K562 (cell line): Measurements from ENCODE around the gene NUP205. TPM values are rescaled to one million over a fixed set of nuclear protein-coding genes. Genes with fewer than 3 reads are reported as not detected.

Experiments used
- BMI1 ChIP-seq: fragments of 150-350 bp; IDR thresholded peaks from 2 replicates; pipeline ENCODE4 v1.6.1; 2014; ENCODE audit warnings: low read length
- CBX8 ChIP-seq: fragments of 200-600 bp; sonication (generic); IDR thresholded peaks from 2 replicates; pipeline ENCODE4 v1.6.1; 2012; ENCODE audit warnings: borderline replicate concordance, mixed run types, low read depth, mild to moderate bottlenecking, moderate library complexity, mixed read lengths, low read length, control low read depth, inconsistent platforms; ENCODE audit not compliant: poor library complexity, severe bottlenecking; ENCODE audit errors: extremely low read depth
- FOXA3 ChIP-seq, 2 experiments: fragments of 450-650 bp in 1 of 2; sonication (generic) in 1 of 2; formaldehyde crosslinking; IDR thresholded peaks in 1 of 2; conservative IDR thresholded peaks in 1 of 2; 2 replicates each; pipeline versions ENCODE4 v1.4.0 to v1.8.0; 2020 to 2022; ENCODE audit warnings: mild to moderate bottlenecking in 2 of 2, missing genetic modification reagents in 1 of 2
- GTF3C2 ChIP-seq: IDR thresholded peaks from 3 replicates; pipeline ENCODE4 v1.6.1; 2011; ENCODE audit warnings: borderline replicate concordance, mild to moderate bottlenecking, moderate library complexity; ENCODE audit not compliant: insufficient read length; ENCODE audit errors: extremely low read depth
- HDAC1 ChIP-seq, 2 experiments: fragments of 450-650 bp; IDR thresholded peaks; 2 replicates each; pipeline ENCODE4 v1.6.1; 2016 to 2017; ENCODE audit warnings: inconsistent platforms in 1 of 2, mild to moderate bottlenecking in 1 of 2, moderate library complexity in 1 of 2
- KLF16 ChIP-seq: IDR thresholded peaks from 2 replicates; pipeline ENCODE4 v1.6.1; 2016; ENCODE audit warnings: antibody characterized with exemption
- SNRNP70 ChIP-seq: fragments of 200-400 bp; formaldehyde crosslinking; optimal IDR thresholded peaks from 2 replicates; pipeline ENCODE3; 2017; ENCODE audit warnings: low read depth, low read length
- SRSF3 ChIP-seq: fragments of 200-400 bp; formaldehyde crosslinking; IDR thresholded peaks from 2 replicates; pipeline ENCODE4 v1.6.1; 2016; ENCODE audit warnings: mild to moderate bottlenecking, low read length, moderate library complexity; ENCODE audit not compliant: insufficient read depth
- TOE1 ChIP-seq, 2 experiments: fragments of 450-650 bp in 1 of 2; sonication (generic) in 1 of 2; formaldehyde crosslinking in 1 of 2; IDR thresholded peaks; 2 replicates each; pipeline versions ENCODE4 v1.7.1 to v1.8.0; 2016 to 2022; ENCODE audit warnings: borderline replicate concordance in 2 of 2, mild to moderate bottlenecking in 2 of 2, antibody characterized with exemption in 1 of 2, inconsistent platforms in 1 of 2, low read depth in 1 of 2, missing genetic modification reagents in 1 of 2, moderate library complexity in 1 of 2
- ZNF431 ChIP-seq: sonication (generic); formaldehyde crosslinking; IDR thresholded peaks from 2 replicates; pipeline ENCODE4 v1.8.0; 2022; ENCODE audit warnings: mild to moderate bottlenecking, missing genetic modification reagents
- ZNF639 ChIP-seq, 2 experiments: fragments of 200-800 bp in 1 of 2; sonication (Bioruptor generic) in 1 of 2; sonication (generic) in 1 of 2; formaldehyde crosslinking in 1 of 2; IDR thresholded peaks in 1 of 2; conservative IDR thresholded peaks in 1 of 2; 2 replicates each; pipeline versions ENCODE4 v1.5.0 to v1.6.1; 2016 to 2020; ENCODE audit warnings: missing compliant biosample characterization in 1 of 2, missing genetic modification characterization in 1 of 2, missing genetic modification reagents in 1 of 2
- ZNF780A ChIP-seq: fragments of 250-450 bp; sonication (Bioruptor Pico); IDR thresholded peaks from 2 replicates; pipeline ENCODE4 v1.5.0; 2021; ENCODE audit warnings: mild to moderate bottlenecking
- polyA plus RNA-seq, 8 experiments: library from polyadenylated mRNA; depleted of rRNA in 4 of 8; stranded (reverse) in 5 of 8; unstranded in 3 of 8; fragments of >200 nt; fragmentation: Nextera tagmentation in 2 of 8; fragmentation: Illumina TruSeq in 1 of 8; extraction: Ambion mirVana in 2 of 8; extraction: Trizol in 1 of 8; gene quantifications; 2 replicates each; pipeline versions ENCODE4 v1.2.1 to v1.2.3, GENCODE V29; 2011 to 2014; ENCODE audit warnings: inconsistent platforms in 1 of 8, missing spikeins in 1 of 8
- total RNA-seq, 7 experiments: library from RNA; depleted of rRNA in 6 of 7; stranded (reverse); fragments of >200 nt in 6 of 7; fragmentation: Illumina TruSeq in 2 of 7; extraction: Trizol in 2 of 7; gene quantifications; 2 replicates each; pipeline versions ENCODE4 v1.2.1 to v1.2.3, GENCODE V29; 2011 to 2021; ENCODE audit warnings: low replicate concordance in 1 of 7
- TF ChIP-seq, protein P1 (sequence below): fragments of 450-650 bp; IDR thresholded peaks from 2 replicates; pipeline ENCODE4 v1.6.1; 2017; ENCODE audit warnings: antibody characterized with exemption
- TF ChIP-seq, protein P2 (sequence below): sonication (generic); formaldehyde crosslinking; IDR thresholded peaks from 2 replicates; pipeline ENCODE4 v1.8.1; 2023; ENCODE audit warnings: mild to moderate bottlenecking, missing genetic modification reagents

Gene NUP205
- total and polyA plus RNA-seq, 9 of the 15 experiments (the other 6 are each of a cell fraction or from before 2014, with no cell fraction given), result 101 to 282 (median 193) TPM

GRCh38 chr7:135672560-135673359, 115.0 kb downstream of the NUP205 start (continued):
- no peak for TF ChIP-seq ZNF639 (CRISPR knock-in tag; conservative IDR thresholded peaks at IDR 0.05 in 1 of 2, IDR thresholded peaks at IDR 0.05 in 1 of 2)
- TF ChIP-seq SRSF3, result no peak
- TF ChIP-seq HDAC1 (IDR thresholded peaks at IDR 0.05), result no peak
- TF ChIP-seq FOXA3 (CRISPR knock-in tag; conservative IDR thresholded peaks at IDR 0.05 in 1 of 2, IDR thresholded peaks at IDR 0.05 in 1 of 2), result 0 out of 4 replicates have a peak, but pooled peaks of 1 of the 2 experiments have one; percentile 31
- TF ChIP-seq, protein P1, sequence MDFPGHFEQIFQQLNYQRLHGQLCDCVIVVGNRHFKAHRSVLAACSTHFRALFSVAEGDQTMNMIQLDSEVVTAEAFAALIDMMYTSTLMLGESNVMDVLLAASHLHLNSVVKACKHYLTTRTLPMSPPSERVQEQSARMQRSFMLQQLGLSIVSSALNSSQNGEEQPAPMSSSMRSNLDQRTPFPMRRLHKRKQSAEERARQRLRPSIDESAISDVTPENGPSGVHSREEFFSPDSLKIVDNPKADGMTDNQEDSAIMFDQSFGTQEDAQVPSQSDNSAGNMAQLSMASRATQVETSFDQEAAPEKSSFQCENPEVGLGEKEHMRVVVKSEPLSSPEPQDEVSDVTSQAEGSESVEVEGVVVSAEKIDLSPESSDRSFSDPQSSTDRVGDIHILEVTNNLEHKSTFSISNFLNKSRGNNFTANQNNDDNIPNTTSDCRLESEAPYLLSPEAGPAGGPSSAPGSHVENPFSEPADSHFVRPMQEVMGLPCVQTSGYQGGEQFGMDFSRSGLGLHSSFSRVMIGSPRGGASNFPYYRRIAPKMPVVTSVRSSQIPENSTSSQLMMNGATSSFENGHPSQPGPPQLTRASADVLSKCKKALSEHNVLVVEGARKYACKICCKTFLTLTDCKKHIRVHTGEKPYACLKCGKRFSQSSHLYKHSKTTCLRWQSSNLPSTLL, result no peak
- no peak for TF ChIP-seq SNRNP70
- TF ChIP-seq TOE1 (IDR thresholded peaks at IDR 0.05; ENCODE audit: borderline replicate concordance), result peak; percentile 41; the same call in 1 of the 2 replicates
- TF ChIP-seq TOE1 (CRISPR knock-in tag; IDR thresholded peaks at IDR 0.05; ENCODE audit: borderline replicate concordance, low read depth), result no peak
- TF ChIP-seq GTF3C2, result no peak
- no peak for TF ChIP-seq ZNF780A (CRISPR knock-in tag)
- TF ChIP-seq BMI1, result no peak
- TF ChIP-seq, protein P2, sequence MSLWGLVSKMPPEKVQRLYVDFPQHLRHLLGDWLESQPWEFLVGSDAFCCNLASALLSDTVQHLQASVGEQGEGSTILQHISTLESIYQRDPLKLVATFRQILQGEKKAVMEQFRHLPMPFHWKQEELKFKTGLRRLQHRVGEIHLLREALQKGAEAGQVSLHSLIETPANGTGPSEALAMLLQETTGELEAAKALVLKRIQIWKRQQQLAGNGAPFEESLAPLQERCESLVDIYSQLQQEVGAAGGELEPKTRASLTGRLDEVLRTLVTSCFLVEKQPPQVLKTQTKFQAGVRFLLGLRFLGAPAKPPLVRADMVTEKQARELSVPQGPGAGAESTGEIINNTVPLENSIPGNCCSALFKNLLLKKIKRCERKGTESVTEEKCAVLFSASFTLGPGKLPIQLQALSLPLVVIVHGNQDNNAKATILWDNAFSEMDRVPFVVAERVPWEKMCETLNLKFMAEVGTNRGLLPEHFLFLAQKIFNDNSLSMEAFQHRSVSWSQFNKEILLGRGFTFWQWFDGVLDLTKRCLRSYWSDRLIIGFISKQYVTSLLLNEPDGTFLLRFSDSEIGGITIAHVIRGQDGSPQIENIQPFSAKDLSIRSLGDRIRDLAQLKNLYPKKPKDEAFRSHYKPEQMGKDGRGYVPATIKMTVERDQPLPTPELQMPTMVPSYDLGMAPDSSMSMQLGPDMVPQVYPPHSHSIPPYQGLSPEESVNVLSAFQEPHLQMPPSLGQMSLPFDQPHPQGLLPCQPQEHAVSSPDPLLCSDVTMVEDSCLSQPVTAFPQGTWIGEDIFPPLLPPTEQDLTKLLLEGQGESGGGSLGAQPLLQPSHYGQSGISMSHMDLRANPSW (CRISPR knock-in tag), result no peak
- no peak for TF ChIP-seq CBX8
- TF ChIP-seq ZNF431 (CRISPR knock-in tag), result no peak
- peak; percentile 42; the same call in 1 of the 2 replicates for TF ChIP-seq KLF16
